Panc1 (cell line): Measurements from ENCODE around the gene SLC32A1. TPM values are rescaled to one million over a fixed set of nuclear protein-coding genes. Genes with fewer than 3 reads are reported as not detected.

Experiments
- ATAC-seq: fragments of 200-7000 bp; cut with Tn5 transposase; 2 replicates; pipeline ENCODE4 v1.9.1; 2020; ENCODE audit warnings: mild to moderate bottlenecking, moderate library complexity
- BruUV-seq: library from RNA; stranded (reverse); fragments of 400-500 nt; replicated peaks from 2 replicates; lab custom pipeline; 2021; lab: Mats Ljungman, UMichigan
- CTCF ChIA-PET: fragments of 300-600 bp; sonication (Branson Sonifier 250); formaldehyde crosslinking; loops from one replicate; lab custom pipeline; 2022; ENCODE audit warnings: antibody characterized with exemption; lab: Charles Lee
- POLR2A ChIA-PET: fragments of 300-600 bp; sonication (Branson Sonifier 250); formaldehyde crosslinking; loops from one replicate; lab custom pipeline; 2022; ENCODE audit warnings: antibody characterized with exemption; lab: Charles Lee
- DNase-seq: peaks from one replicate; pipeline ENCODE4 v3.0.0-alpha.2; 2010; ENCODE audit warnings: low read depth, low spot score
- H3K27ac ChIP-seq: 2 replicates; pipeline ENCODE4 v1.5.1; 2011; ENCODE audit warnings: mild to moderate bottlenecking, low read length, inconsistent platforms
- H3K27me3 ChIP-seq: fragments of 200-500 bp; sonication (Bioruptor generic); 2 replicates; pipeline ENCODE4 v1.6.0; 2014; ENCODE audit warnings: low read length, inconsistent platforms; ENCODE audit not compliant: control insufficient read depth, insufficient read depth
- H3K36me3 ChIP-seq: fragments of 200-500 bp; sonication (Bioruptor generic); 2 replicates; pipeline ENCODE4 v1.5.1; 2014; ENCODE audit warnings: inconsistent platforms, mild to moderate bottlenecking, low read length, moderate library complexity; ENCODE audit not compliant: control insufficient read depth, insufficient read depth
- H3K4me1 ChIP-seq: 2 replicates; pipeline ENCODE4 v1.5.1; 2011; ENCODE audit warnings: inconsistent platforms, mild to moderate bottlenecking, low read length, moderate library complexity; ENCODE audit not compliant: control insufficient read depth, insufficient read depth
- H3K4me3 ChIP-seq, 2 experiments: 2 replicates each; pipeline ENCODE4 v1.5.1; 2011 to 2012; ENCODE audit warnings: low read depth in 2 of 2, low read length in 2 of 2, mild to moderate bottlenecking in 2 of 2, inconsistent platforms in 1 of 2, moderate library complexity in 1 of 2
- H3K9me3 ChIP-seq: fragments of 200-500 bp; sonication (Bioruptor generic); 2 replicates; pipeline ENCODE4 v1.5.1; 2014; ENCODE audit warnings: low read depth, mild to moderate bottlenecking, inconsistent platforms, low read length, moderate library complexity; ENCODE audit not compliant: control insufficient read depth, insufficient read depth
- CTCF ChIP-seq: fragments of 450-650 bp; IDR thresholded peaks from 2 replicates; pipeline ENCODE4 v1.5.1; 2017; ENCODE audit warnings: mild to moderate bottlenecking
- POLR2AphosphoS5 ChIP-seq: IDR thresholded peaks from 2 replicates; pipeline ENCODE4 v1.6.1; 2012; ENCODE audit warnings: mild to moderate bottlenecking, low read depth, low read length, moderate library complexity
- REST ChIP-seq, 2 experiments: IDR thresholded peaks; 2 replicates each; pipeline ENCODE4 v1.6.1; 2011 to 2012; ENCODE audit warnings: low read depth in 2 of 2, control low read depth in 1 of 2, low read length in 1 of 2, mild to moderate bottlenecking in 1 of 2, moderate library complexity in 1 of 2; ENCODE audit not compliant: insufficient read depth in 1 of 2
- SIN3A ChIP-seq: IDR thresholded peaks from 2 replicates; pipeline ENCODE4 v1.6.1; 2012; ENCODE audit warnings: low read depth, mild to moderate bottlenecking, low read length, moderate library complexity, borderline replicate concordance; ENCODE audit not compliant: insufficient read depth
- TCF7L2 ChIP-seq: IDR thresholded peaks from 2 replicates; pipeline ENCODE4 v1.6.1; 2011; ENCODE audit warnings: mild to moderate bottlenecking, low read depth, low read length, inconsistent platforms
- in situ Hi-C: cut with HindIII; loops from 2 replicates; pipeline ENCODE4 v1.10.0; 2016; ENCODE audit warnings: low sequenced_read_pairs, low pct_unique_long_range_greater_than_20kb
- intact Hi-C: fragments of 100-400 bp; cut with micrococcal nuclease; formaldehyde crosslinking; loops from one replicate; pipeline ENCODE4 v1.10.0; 2022; ENCODE audit not compliant: unreplicated experiment
- total RNA-seq: library from RNA; stranded (reverse); gene quantifications from one replicate; pipeline ENCODE4 v1.2.1, GENCODE V29; 2021; ENCODE audit not compliant: unreplicated experiment

Gene SLC32A1
- total RNA-seq, 1 experiment from 2014 or later = not detected

- ATAC-seq = no peak
- Histone ChIP-seq H3K4me3 (no peak overlapping the region), H3K4me1 (no peaks in the 10 kb centered on the region; the same call in 1 of the 2 replicates), H3K9me3 (no peaks in the 10 kb centered on the region), H3K27ac (no peak overlapping the region), H3K36me3 (no peaks in the 10 kb centered on the region), H3K27me3 (peaks cover 22% of the 10 kb centered on the region)
- BruUV-seq = no TSS peak
- intact Hi-C loops = no loop called here
- TF ChIP-seq REST (IDR thresholded peaks at IDR 0.05; ENCODE audit: insufficient read depth in 1 of 2, low read depth in 2 of 2, low read length in 1 of 2) (no peak), SIN3A (no peak), TCF7L2 (no peak), POLR2AphosphoS5 (no peak), CTCF (no peak)
- in situ Hi-C loops = no loop called here
- ChIA-PET CTCF (no interaction called here), POLR2A (interaction anchor here (0.6 kb wide), 1 partner anchor 19 kb away, joined by 10 read pairs; no protein-coding TSS in a partner anchor)
- DNase-seq = no peak
These were observed 401 bp downstream of the SLC32A1 start for GRCh38 chr20:38724626-38725147.

GRCh38 chr20:38725148-38725901 is 1.0 kb downstream of the SLC32A1 start:
- H3K27me3 ChIP-seq = peaks cover 28% of the 10 kb centered on the region
- CTCF ChIA-PET = interaction anchor here (0.6 to 1.2 kb wide), 4 partner anchors 21 to 168 kb away, joined by 4 to 6 read pairs (median 5); no protein-coding TSS in a partner anchor
- intact Hi-C loops (no loop called here), in situ Hi-C loops (no loop called here)
- no peak for DNase-seq
- H3K4me3 ChIP-seq = no peak overlapping the region
- no peak for ATAC-seq
- H3K36me3 ChIP-seq = no peaks in the 10 kb centered on the region
- H3K9me3 ChIP-seq = no peaks in the 10 kb centered on the region
- TF ChIP-seq REST (IDR thresholded peaks at IDR 0.05; ENCODE audit: insufficient read depth in 1 of 2, low read depth in 2 of 2, low read length in 1 of 2) (no peak), SIN3A (no peak), TCF7L2 (no peak), POLR2AphosphoS5 (no peak), CTCF (no peak)
- H3K27ac ChIP-seq = no peak overlapping the region
- H3K4me1 ChIP-seq = peaks cover under 1% of the 10 kb centered on the region; the same call in 1 of the 2 replicates
- no TSS peak for BruUV-seq
- POLR2A ChIA-PET = no interaction called here
